Measurements from ENCODE around the gene KIR3DL1.
"Not testable (repeated sequence)": the region's sequence is repeated elsewhere in the genome, so short reads cannot be mapped to it uniquely, and the experiment has no call there.

Gene KIR3DL1

DNA sequence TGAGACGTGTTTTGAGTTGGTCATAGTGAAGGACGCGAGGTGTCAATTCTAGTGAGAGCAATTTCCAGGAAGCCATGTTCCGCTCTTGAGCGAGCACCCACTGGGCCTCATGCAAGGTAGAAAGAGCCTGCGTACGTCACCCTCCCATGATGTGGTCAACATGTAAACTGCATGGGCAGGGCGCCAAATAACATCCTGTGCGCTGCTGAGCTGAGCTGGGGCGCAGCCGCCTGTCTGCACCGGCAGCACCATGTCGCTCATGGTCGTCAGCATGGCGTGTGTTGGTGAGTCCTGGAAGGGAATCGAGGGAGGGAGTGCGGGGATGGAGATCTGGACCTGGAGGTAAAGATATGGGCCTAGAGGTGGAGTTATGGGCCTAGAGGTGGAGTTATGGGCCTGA, at the start of gene KIR3DL1:
Gene KIR3DL1 (plus strand): TSS at position 218 of the 400 bp plus-strand sequence.
- not testable (repeated sequence) for FAIRE-seq

DNA sequence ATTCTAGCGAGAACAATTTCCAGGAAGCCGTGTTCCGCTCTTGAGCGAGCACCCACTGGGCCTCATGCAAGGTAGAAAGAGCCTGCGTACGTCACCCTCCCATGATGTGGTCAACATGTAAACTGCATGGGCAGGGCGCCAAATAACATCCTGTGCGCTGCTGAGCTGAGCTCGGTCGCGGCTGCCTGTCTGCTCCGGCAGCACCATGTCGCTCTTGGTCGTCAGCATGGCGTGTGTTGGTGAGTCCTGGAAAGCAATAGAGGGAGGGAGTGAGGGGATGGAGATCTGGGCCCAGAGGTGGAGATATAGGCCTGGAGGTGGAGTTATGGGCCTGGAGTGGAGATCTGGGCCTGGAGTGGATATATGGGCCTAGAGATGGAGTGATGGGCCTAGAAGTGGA, 46.6 kb upstream of the KIR3DL1 start, which contains the start of gene KIR2DL1:
Gene KIR2DL1 (plus strand): TSS at position 148 of the 400 bp plus-strand sequence. CDS start 58 bp downstream, at position 206.
- FAIRE-seq, result not testable (repeated sequence)

DNA sequence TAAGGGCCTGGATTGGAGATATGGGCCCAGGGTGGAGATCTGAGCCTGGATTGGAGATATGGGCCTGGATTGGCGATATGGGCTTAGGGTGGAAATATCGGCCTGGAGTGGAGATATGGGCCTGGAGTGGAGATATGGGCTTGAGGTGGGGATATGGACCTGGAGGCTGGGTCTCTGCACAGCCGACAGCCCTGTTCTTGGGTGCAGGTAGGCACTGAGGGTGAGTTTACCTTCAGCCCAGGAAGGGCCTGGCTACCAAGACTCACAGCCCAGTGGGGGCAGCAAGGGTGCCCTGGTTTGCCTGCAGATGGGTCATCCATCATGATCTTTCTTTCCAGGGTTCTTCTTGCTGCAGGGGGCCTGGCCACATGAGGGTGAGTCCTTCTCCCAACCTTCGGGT, 45.8 kb upstream of the KIR3DL1 start:
- FAIRE-seq, result not testable (repeated sequence)

DNA sequence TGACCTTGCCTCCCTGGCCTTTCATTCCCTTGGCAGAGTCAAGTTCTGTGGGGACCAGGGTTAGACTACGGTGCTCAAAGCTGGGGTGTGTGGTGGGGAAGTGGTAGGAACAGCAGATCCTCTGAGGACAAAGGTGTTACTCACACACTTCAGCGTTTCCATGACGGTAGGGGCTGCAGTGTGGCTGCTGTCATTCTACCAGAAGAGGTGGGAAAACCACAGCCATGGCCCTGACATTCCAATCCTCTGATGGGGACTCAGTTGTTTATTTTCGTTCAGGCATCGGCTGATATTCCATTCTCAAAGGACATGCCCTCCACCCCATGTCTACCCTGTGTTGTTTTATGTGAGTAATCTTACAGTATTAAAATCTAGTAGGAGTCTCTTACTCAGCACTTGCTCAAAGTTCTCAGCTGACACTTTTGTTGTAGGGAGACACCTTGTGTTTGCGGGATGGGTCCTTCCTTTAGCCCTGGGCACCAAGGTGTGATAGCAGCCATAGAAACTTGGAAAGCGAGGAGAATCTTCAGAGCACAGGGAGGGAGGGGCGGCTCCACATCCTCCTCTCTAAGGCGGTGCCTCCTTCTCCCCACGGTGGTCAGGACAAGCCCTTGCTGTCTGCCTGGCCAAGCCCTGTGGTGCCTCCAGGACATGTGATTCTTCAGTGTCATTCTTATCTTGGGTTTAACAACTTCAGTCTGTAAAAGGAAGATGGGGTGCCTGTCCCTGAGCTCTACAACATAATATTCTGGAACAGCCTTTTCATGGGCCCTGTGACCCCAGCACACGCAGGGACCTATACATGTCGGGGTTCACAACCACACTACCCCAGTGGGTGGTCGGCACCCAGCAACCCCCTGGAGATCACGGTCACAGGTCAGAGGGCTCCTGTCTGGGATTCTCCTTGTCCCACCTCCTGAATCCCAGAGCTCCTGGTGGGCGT, 45.0 kb upstream of the KIR3DL1 start:
- not testable (repeated sequence) for FAIRE-seq

DNA sequence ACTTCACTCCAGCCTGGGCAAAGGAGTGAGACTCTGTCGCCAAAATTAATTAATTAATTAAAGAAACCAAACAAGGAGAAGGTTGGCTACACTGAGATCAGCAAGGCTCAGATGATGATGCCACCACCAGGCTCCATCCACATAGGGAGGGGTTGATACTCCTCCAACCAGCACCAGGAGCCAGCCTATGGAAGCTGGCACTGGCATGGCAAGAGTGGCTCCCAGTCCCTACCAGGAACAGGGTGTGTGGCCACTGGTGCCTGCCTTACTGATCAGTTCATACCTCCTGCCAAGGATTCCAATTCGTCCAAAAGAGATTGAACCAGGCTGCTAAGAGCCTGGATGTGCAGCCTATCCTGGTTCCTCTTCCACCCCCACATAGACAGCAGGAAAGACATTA, 43.6 kb upstream of the KIR3DL1 start:
- not testable (repeated sequence) for FAIRE-seq

DNA sequence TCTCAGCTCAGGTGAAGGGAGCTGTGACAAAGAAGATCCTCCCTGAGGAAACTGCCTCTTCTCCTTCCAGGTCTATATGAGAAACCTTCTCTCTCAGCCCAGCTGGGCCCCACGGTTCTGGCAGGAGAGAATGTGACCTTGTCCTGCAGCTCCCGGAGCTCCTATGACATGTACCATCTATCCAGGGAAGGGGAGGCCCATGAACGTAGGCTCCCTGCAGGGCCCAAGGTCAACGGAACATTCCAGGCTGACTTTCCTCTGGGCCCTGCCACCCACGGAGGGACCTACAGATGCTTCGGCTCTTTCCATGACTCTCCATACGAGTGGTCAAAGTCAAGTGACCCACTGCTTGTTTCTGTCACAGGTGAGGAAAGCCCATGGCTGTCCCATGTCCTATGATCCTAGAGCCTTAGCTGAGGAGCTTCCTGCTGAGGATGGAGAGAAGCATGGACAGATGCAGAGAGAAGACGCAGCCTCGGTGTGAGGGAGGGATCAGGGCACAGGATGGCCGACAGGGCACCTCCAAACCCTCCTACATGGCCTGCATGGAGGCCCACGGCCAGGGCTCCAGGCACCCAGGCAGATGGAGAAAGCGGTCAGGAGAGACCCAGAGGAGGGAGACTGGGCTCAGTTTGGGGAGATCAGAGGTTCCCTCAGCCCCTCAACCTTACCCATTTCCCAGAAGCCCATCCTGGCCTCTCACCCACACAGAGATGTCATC, 41.0 kb upstream of the KIR3DL1 start:
- not testable (repeated sequence) for FAIRE-seq

DNA sequence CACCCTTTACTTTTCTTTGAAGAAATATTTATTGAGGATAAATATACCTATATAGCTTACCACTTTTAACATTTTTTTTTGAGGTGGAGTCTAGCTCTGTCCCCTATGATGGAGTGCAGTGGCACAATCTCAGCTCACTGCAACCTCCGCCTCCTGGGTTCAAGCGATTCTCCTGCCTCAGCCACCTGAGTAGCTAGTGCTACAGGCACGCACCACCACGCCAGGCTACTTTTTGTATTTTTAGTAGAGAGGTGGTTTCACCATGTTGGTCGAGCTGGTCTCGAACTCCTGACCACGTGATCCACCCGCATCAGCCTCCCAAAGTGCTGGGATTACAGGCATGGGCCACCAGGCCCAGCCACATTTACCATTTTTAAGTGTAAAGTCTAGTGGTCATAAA, 40.4 kb upstream of the KIR3DL1 start:
- FAIRE-seq, result not testable (repeated sequence)

DNA sequence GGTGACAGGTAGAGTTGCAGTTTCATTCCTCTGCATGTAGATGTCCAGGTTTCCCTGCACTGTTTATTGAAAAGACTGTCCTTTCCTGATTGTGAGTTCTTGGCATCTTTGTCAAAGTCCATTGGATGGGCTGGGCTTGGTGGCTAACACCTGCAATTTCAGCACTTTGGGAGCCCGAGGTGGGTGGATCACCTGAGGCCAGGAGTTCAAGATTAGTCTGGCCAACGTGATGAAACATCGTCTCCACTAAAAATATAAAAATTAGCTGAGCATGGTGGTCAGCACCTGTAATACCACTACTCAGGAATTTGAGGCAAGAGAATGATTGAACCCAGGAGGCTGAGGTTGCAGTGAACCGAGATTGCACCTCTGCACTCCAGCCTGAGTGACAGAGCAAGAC, 38.4 kb upstream of the KIR3DL1 start:
- FAIRE-seq, result not testable (repeated sequence)

DNA sequence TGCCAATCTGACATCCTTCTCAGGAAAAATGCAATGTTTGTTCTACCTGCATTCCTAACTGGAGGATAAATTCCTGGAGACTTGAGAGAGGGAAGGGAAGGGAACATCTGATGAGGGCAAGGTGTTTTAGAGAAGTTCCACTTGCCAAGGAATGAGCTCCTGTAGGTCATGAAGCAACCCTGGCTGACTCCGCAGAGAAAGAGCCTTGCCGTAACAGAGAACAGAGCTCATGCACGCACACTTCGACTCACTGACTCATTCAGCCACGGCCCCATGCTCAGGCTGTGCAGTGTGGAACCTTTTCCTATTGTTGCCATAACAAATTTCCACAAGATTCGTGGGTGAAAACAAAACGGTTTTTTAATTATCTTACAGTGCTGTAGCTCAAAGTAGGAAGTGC, 37.4 kb upstream of the KIR3DL1 start:
- not testable (repeated sequence) for FAIRE-seq

DNA sequence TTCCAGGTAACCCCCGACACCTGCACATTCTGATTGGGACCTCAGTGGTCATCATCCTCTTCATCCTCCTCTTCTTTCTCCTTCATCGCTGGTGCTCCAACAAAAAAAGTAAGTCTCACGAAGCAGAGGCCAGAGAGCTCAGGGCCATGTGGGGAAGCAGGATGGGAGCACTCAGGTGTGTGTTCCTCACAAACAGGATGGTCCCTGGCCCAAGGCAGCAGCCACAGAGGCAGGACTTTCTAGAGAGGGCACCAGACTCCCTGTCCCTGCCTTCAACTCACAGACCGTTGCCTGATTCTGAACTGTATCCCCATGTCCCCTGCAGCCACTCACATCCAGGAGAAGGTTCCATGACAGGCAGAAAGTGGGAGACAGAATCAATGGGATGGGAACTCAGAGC, 33.4 kb upstream of the KIR3DL1 start:
- not testable (repeated sequence) for FAIRE-seq

DNA sequence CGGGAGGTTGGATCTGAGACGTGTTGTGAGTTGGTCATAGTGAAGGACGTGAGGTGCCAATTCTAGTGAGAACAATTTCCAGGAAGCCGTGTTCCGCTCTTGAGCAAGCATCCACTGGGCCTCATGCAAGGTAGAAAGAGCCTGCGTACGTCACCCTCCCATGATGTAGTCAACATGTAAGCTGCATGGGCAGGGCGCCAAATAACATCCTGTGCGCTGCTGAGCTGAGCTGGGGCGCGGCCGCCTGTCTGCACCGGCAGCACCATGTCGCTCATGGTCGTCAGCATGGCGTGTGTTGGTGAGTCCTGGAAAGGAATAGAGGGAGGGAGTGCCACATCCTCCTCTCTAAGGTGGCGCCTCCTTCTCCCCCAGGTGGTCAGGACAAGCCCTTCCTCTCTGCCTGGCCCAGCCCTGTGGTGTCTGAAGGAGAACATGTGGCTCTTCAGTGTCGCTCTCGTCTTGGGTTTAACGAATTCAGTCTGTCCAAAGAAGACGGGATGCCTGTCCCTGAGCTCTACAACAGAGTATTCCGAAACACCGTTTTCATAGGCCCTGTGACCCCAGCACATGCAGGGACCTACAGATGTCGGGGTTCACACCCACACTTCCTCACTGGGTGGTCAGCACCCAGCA, 30.1 kb upstream of the KIR3DL1 start:
- FAIRE-seq, result not testable (repeated sequence)

DNA sequence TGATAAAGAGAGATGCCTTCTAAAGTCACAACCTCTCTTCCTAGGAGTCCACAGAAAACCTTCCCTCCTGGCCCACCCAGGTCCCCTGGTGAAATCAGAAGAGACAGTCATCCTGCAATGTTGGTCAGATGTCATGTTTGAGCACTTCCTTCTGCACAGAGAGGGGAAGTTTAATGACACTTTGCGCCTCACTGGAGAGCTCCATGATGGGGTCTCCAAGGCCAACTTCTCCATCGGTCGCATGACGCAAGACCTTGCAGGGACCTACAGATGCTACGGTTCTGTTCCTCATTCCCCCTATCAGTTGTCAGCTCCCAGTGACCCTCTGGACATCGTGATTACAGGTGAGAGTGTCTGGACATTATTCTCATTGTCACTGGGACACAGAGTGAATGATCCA, 28.1 kb upstream of the KIR3DL1 start:
- not testable (repeated sequence) for FAIRE-seq

DNA sequence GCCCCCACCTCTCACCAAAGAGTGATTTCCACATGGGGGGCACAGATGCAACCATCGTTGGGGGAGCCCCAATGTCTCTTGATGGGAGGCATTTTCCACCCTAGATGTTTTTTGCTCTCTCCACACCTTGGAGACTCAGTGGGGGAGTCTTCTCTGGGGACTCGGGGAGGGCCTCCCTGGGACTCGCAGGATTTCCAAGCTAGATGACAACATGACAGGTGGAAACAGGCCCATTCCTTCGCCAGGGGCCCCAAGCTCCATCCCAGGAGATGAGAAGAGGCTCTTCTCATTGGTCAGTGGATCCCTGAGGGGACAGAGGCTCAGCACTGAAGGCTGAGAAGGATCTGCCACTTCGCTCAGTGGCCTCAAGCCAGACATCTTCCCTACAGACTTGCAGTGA, 25.6 kb upstream of the KIR3DL1 start:
- no peak for FAIRE-seq

DNA sequence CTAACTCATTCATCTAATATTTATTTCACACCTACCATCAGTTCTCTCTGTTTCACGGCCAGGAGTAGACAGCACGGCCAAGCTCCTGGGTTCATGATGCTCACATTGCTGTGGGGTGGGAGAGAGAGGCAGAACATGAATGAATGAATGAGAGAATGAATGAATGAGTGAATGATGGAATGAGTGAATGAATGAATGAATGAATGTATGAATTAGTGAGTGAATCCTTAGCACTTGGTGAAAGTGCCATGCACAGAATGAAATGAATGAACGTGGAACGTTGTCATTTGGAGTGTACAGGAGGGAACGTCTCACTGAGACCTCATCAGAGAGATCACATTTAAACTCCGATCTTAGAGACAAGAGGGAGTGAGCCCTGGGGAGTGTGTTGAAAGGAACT, 24.8 kb upstream of the KIR3DL1 start:
- no peak for FAIRE-seq

DNA sequence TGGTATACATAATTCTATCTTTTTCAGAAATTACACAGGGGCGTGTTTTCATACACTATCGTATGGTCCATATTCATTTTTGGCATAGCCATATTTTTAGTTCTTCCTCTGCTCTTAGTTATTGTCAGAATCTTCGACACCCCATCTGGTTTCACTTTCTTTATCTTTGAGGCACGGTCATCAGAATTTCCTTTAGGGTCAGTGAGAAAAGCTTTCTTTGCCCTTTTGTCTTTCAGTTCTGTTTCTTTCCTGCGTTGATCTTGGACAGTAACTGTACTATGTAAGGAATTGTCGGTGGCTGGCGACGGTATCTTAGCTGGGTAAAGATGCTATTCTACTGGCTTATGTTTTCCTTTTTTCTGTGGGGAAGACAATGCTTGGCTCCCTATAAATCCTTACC, 23.5 kb upstream of the KIR3DL1 start:
- no peak for FAIRE-seq

DNA sequence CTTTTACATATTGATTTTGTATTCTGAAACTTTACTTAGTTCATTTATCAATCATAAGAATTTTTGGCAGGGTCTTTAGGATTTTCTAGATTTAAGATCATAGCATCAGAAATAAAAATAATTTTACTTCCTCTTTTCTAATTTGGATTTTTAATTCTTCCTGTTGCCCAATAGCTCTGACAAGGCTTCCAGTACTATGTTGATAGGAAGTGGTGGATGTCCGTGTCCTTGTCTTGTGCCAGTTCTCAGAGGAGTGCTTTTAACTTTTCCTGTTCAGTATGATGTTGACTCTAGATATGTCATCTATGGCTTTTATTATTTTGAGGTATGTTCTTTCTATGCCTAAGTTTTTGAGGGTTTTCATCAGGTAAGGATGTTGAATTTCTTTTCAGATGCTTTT, 20.5 kb upstream of the KIR3DL1 start:
- no peak for FAIRE-seq

DNA sequence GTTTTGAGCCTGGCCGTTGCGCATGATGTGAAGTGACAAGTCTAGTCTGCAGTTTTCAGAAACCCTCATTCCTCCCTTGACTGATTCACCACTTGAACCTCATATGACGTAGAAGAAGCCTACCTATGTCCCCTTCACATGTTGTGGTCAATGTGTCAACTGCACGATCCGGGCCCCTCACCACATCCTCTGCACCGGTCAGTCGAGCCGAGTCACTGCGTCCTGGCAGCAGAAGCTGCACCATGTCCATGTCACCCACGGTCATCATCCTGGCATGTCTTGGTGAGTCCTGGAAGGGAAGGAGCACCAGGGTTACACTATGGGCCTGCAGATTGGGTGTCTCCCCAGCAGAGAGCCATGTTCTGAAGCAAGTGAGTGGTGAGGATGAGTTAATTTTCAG, 12.9 kb upstream of the KIR3DL1 start, which contains the start of gene KIR2DL4:
Gene KIR2DL4 (plus strand): TSS at position 201 of the 400 bp plus-strand sequence. CDS start 42 bp downstream, at position 243.
- FAIRE-seq, result no peak

DNA sequence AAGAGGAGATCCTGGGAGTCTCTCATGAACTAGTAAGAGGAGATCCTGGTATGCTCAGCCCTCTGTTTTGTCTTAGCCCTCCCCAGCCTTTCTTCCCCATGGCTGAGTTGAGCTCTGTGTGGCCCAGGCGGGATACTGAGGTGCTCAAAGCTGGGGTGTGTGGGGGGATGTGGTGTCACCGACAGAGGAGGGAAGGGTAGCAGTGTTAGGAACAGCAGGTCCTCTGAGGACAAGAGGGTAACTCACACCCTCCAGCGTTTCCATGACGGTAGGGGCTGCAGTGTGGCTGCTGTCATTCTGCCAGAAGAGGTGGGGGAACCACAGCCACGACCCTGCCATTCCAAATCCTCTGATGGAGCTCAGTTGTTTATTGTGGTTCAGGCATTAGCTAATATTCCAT, 12.2 kb upstream of the KIR3DL1 start:
- FAIRE-seq, result no peak

DNA sequence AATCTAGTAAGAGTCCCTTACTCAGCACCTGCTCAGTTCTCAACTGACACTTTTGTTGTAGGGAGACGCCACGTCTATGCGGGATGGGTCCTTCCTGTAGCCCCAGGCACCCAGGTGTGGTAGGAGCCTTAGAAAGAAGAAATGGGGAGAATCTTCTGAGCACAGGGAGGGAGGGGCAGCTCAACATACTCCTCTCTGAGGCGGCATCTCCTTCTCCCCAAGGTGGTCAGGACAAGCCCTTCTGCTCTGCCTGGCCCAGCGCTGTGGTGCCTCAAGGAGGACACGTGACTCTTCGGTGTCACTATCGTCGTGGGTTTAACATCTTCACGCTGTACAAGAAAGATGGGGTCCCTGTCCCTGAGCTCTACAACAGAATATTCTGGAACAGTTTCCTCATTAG, 11.7 kb upstream of the KIR3DL1 start:
- no peak for FAIRE-seq

DNA sequence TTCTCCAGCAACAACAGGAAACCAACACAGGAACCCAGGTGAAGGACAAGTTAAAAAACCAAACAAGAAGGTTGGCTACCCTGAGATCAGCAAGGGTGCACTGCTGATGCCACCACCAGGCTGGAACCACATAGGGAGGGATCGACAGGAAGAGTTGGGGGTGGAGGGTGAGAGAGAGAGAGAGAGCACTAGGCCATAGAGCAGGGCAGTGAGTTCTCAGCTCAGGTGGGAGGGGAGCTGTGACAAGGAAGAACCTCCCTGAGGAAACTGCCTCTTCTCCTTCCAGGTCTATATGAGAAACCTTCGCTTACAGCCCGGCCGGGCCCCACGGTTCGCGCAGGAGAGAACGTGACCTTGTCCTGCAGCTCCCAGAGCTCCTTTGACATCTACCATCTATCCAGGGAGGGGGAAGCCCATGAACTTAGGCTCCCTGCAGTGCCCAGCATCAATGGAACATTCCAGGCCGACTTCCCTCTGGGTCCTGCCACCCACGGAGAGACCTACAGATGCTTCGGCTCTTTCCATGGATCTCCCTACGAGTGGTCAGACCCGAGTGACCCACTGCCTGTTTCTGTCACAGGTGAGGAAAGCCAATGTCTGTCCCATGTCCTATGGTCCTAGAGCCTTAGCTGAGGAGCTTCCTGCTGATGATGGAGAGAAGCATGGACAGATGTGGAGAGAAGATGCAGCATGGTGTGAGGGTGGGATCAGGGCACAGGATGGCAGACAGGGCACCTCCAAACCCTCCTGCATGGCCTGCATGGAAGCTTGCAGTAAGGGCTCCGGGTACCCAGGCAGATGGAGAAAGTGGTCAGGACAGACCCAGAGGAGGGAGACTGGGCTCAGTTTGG, 10.4 kb upstream of the KIR3DL1 start:
- no peak for FAIRE-seq

DNA sequence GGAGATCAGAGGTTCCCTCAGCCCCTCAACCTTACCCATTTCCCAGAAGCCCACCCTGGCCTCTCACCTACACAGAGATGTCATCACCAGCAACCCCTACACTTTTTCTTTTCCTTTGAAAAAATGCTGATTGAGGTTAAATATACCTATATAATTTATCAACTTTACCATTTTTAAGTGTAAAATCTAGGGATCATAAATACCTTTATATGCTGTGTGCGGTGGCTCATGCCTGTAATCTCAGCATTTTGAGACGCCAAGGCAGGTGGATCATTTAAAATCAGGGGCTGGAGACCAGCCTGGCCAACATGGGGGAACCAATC, 9.8 kb upstream of the KIR3DL1 start:
- FAIRE-seq, result no peak

DNA sequence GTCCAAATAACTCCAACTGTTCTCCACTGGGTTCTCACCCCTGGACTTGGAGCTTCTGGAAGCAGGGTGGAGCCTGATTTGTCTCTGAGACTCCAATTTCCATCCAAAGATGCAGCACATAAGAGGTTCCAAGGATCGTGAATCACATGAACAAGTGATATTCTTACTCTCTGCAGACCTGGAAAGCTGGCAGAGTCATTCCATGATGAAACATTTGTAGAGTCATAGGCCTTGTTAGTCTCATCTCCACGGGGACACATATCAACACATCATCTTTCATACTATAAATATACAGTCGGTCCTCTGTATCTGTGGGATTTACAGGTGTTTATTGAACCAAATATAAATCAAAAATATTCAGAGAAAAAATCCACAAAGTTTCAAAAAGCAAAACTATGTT, 1.7 kb upstream of the KIR3DL1 start:
- not testable (repeated sequence) for FAIRE-seq
